ENCODE results near the gene TOPORS. TPM values are rescaled to one million over a fixed set of nuclear protein-coding genes. Genes with fewer than 3 reads are reported as not detected.
A peak's percentile ranks its signal among the peaks of the same experiment; 100 is the strongest.

Gene TOPORS
- total and polyA plus RNA-seq, 5 donors from 2014 or later, result 26.9 to 29.8 (median 28.9) TPM

DNA sequence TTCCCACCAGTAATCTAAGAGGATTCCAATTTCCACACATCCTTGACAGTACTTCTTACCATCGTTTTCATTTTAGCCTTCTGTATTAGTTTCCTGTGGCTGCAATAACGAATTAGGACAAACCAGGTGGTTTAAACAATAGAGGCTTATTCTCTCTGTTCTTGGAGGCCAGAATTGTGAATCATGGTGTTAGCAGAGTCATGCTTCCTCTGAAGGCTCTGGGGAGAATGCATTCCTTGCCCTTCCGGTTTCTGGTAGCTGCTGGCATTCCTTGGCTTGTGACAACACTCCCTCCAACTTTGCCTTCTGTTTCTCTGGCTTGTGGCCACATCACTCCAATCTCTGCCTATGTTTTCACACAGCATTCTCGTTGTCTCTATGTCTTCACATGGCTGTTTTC is 49.9 kb downstream of the TOPORS start:
- peaks cover 36% of the 10 kb centered on the region for H3K36me3 Mint-ChIP-seq
- H3K4me3 ChIP-seq (ENCODE audit: low read depth, low read length), result no peak overlapping the region
- peaks cover 37% of the 10 kb centered on the region for H3K36me3 ChIP-seq (ENCODE audit: control insufficient read depth, insufficient read depth, low read length)
- H3K9me3 Mint-ChIP-seq, result no peaks in the 10 kb centered on the region
- no peaks in the 10 kb centered on the region for H3K27me3 Mint-ChIP-seq
- H3K27ac Mint-ChIP-seq, result no peak overlapping the region
- peaks cover 5 to 29% (median 12%) of the 10 kb centered on the region in 4 donors for H3K4me1 Mint-ChIP-seq
- ATAC-seq (ENCODE audit: low read depth in 2 of 2) (no peak), DNase-seq (no peak)
- no peaks in the 10 kb centered on the region for H3K9me3 ChIP-seq (ENCODE audit: control insufficient read depth in 2 of 2, low read length in 2 of 2)
- no peaks in the 10 kb centered on the region for H3K27me3 ChIP-seq (ENCODE audit: control insufficient read depth, insufficient read depth, low read length)
- no peaks in the 10 kb centered on the region for H3K4me1 ChIP-seq (ENCODE audit: control insufficient read depth, insufficient read depth, low read length, poor library complexity, severe bottlenecking)
- no peak overlapping the region for H3K27ac ChIP-seq (ENCODE audit: insufficient read depth, low read length, poor library complexity, severe bottlenecking)
- H3K4me3 Mint-ChIP-seq, result no peak overlapping the region

DNA sequence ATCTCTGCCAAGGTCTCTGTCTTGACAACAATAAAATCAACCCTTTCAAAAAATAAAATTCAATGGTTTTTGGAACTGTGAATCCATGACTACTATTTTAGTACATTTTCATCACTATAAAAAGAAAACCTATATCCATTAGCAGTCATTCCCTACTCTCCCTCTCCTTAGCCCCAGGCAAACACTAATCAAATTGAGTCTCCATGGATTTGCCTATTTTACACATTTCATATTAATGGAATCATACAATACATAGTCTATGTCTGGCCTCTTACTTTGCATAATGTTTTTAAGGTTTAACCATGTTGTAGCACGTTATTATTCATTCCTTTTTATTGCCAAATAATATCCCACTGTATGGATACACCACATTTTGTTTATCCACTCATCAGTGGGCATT is 50.5 kb downstream of the TOPORS start:
- no peaks in the 10 kb centered on the region for H3K27me3 Mint-ChIP-seq
- no peak overlapping the region for H3K27ac Mint-ChIP-seq
- H3K4me1 Mint-ChIP-seq, result peaks cover 5 to 29% (median 12%) of the 10 kb centered on the region in 4 donors
- no peaks in the 10 kb centered on the region for H3K9me3 Mint-ChIP-seq
- Histone ChIP-seq H3K27ac (ENCODE audit: insufficient read depth, low read length, poor library complexity, severe bottlenecking) (no peak overlapping the region), H3K4me1 (ENCODE audit: control insufficient read depth, insufficient read depth, low read length, poor library complexity, severe bottlenecking) (no peaks in the 10 kb centered on the region), H3K4me3 (ENCODE audit: low read depth, low read length) (no peak overlapping the region), H3K27me3 (ENCODE audit: control insufficient read depth, insufficient read depth, low read length) (no peaks in the 10 kb centered on the region), H3K36me3 (ENCODE audit: control insufficient read depth, insufficient read depth, low read length) (peaks cover 40% of the 10 kb centered on the region), H3K9me3 (ENCODE audit: control insufficient read depth in 2 of 2, low read length in 2 of 2) (no peaks in the 10 kb centered on the region)
- ATAC-seq (ENCODE audit: low read depth in 2 of 2), result no peak
- DNase-seq, result no peak
- H3K36me3 Mint-ChIP-seq, result peaks cover 37% of the 10 kb centered on the region
- no peak overlapping the region for H3K4me3 Mint-ChIP-seq

DNA sequence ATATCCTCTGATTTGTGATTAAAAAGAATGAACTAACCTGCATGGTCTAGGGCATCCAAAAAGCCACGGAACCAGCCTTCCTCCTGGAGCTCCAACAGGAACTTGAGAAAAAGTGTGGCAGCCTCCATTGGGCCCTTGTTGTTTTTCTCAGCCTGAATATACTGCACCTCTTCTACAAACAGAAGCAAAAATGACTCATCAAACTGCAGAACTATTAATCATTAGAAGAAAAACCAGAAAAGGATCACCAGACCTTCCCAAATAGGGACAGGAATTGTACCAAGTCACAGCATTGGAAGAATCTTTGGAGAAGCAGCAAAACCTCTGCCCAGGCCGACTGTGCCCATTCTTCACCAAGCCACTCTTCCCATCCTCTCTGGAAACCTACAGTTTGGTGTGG is 51.6 kb downstream of the TOPORS start:
- Mint-ChIP-seq H3K4me1 (peaks cover 0 to 30% (median 8%) of the 10 kb centered on the region in 4 donors), H3K4me3 (no peak overlapping the region), H3K9me3 (no peaks in the 10 kb centered on the region), H3K36me3 (peaks cover 44% of the 10 kb centered on the region), H3K27ac (peak overlapping the region in 1 of 3 donors; percentile 3), H3K27me3 (no peaks in the 10 kb centered on the region)
- no peaks in the 10 kb centered on the region for H3K9me3 ChIP-seq (ENCODE audit: control insufficient read depth in 2 of 2, low read length in 2 of 2)
- peaks cover 46% of the 10 kb centered on the region for H3K36me3 ChIP-seq (ENCODE audit: control insufficient read depth, insufficient read depth, low read length)
- no peaks in the 10 kb centered on the region for H3K27me3 ChIP-seq (ENCODE audit: control insufficient read depth, insufficient read depth, low read length)
- no peak overlapping the region for H3K27ac ChIP-seq (ENCODE audit: insufficient read depth, low read length, poor library complexity, severe bottlenecking)
- no peak overlapping the region for H3K4me3 ChIP-seq (ENCODE audit: low read depth, low read length)
- ATAC-seq (ENCODE audit: low read depth in 2 of 2) (no peak), DNase-seq (no peak)
- H3K4me1 ChIP-seq (ENCODE audit: control insufficient read depth, insufficient read depth, low read length, poor library complexity, severe bottlenecking), result no peaks in the 10 kb centered on the region

DNA sequence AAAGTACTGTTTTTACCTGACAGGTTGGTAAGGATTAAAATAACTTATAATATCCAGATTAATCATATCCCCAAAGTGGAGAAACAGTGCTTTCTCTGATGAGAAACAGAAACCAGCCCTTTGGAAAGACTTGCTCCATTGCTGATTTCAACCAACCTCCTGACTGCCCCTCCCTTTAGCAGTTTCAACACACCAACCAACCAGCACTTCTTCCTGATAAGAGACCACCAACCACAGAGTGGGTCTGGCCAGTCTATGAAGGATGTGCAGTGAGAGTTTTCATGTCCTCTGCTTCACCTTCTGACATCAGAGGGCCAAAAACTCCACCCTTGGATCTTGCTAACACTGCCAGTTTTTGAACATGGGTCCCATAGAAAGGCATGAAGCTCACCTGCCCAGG is 54.5 kb downstream of the TOPORS start:
- Histone ChIP-seq H3K9me3 (ENCODE audit: control insufficient read depth in 2 of 2, low read length in 2 of 2) (no peaks in the 10 kb centered on the region), H3K4me1 (ENCODE audit: control insufficient read depth, insufficient read depth, low read length, poor library complexity, severe bottlenecking) (no peaks in the 10 kb centered on the region), H3K27me3 (ENCODE audit: control insufficient read depth, insufficient read depth, low read length) (no peaks in the 10 kb centered on the region), H3K36me3 (ENCODE audit: control insufficient read depth, insufficient read depth, low read length) (peaks cover 58% of the 10 kb centered on the region), H3K4me3 (ENCODE audit: low read depth, low read length) (no peak overlapping the region), H3K27ac (ENCODE audit: insufficient read depth, low read length, poor library complexity, severe bottlenecking) (no peak overlapping the region)
- peaks cover 0 to 25% (median 5%) of the 10 kb centered on the region in 4 donors for H3K4me1 Mint-ChIP-seq
- H3K9me3 Mint-ChIP-seq, result no peaks in the 10 kb centered on the region
- no peak for DNase-seq
- ATAC-seq (ENCODE audit: low read depth in 2 of 2), result no peak
- peak overlapping the region in 1 of 3 donors; percentile 52 for H3K27ac Mint-ChIP-seq
- no peak overlapping the region for H3K4me3 Mint-ChIP-seq
- peaks cover 45% of the 10 kb centered on the region for H3K36me3 Mint-ChIP-seq
- no peaks in the 10 kb centered on the region for H3K27me3 Mint-ChIP-seq

DNA sequence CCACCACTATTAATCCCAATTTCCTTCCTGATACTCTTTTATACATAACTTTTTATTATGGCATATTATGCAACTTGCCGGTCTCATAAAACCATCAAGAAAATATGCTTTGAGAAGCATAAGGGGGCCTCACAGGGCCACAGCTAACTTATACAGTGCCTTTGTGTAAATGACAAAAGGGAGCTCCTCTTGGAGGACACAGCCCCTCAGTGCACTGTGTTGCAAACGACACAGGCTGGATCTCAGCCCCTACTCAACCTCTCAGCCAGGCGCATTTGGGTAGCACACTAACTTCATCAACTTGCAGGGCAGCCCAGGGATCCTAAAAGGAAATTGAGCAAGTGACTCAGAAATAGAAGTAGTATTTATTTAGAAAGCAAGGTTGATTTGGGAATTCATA is 61.8 kb downstream of the TOPORS start:
- H3K27ac ChIP-seq (ENCODE audit: insufficient read depth, low read length, poor library complexity, severe bottlenecking), result no peak overlapping the region
- H3K4me3 ChIP-seq (ENCODE audit: low read depth, low read length), result no peak overlapping the region
- no peaks in the 10 kb centered on the region for H3K4me1 ChIP-seq (ENCODE audit: control insufficient read depth, insufficient read depth, low read length, poor library complexity, severe bottlenecking)
- H3K27ac Mint-ChIP-seq, result peak overlapping the region in 1 of 3 donors; percentile 5
- H3K27me3 Mint-ChIP-seq, result no peaks in the 10 kb centered on the region
- H3K27me3 ChIP-seq (ENCODE audit: control insufficient read depth, insufficient read depth, low read length), result no peaks in the 10 kb centered on the region
- H3K9me3 Mint-ChIP-seq, result no peaks in the 10 kb centered on the region
- H3K36me3 ChIP-seq (ENCODE audit: control insufficient read depth, insufficient read depth, low read length), result peaks cover 80% of the 10 kb centered on the region
- H3K4me1 Mint-ChIP-seq, result peaks cover 0 to 19% (median 5%) of the 10 kb centered on the region in 4 donors
- no peak for ATAC-seq (ENCODE audit: low read depth in 2 of 2)
- peaks cover 50% of the 10 kb centered on the region for H3K36me3 Mint-ChIP-seq
- no peak overlapping the region for H3K4me3 Mint-ChIP-seq
- DNase-seq, result no peak
- H3K9me3 ChIP-seq (ENCODE audit: control insufficient read depth in 2 of 2, low read length in 2 of 2), result no peaks in the 10 kb centered on the region

Other genes with a start within 250 kb of the TOPORS start
- gene ACO1, start 167.9 kb downstream of the TOPORS start, total RNA-seq, result 3.6 TPM
- gene ACO1, start 167.9 kb downstream of the TOPORS start, polyA plus RNA-seq, result 1 to 10 TPM; 5.3 to 7.4 (median 6.2) TPM
- 21.1 TPM for gene RIGI, start 26.4 kb downstream of the TOPORS start, total RNA-seq
- gene RIGI, start 26.4 kb downstream of the TOPORS start, polyA plus RNA-seq, result 10 to 100 TPM; 18.3 to 25.3 (median 20.9) TPM
- 30.8 TPM for gene SMIM27, start 259 bp downstream of the TOPORS start, total RNA-seq
- 100 to 1,000 TPM in 2 of 4 donors, 10 to 100 TPM in 2; 86.8 to 102 (median 100) TPM for gene SMIM27, start 259 bp downstream of the TOPORS start, polyA plus RNA-seq
- gene NDUFB6, start 20.6 kb upstream of the TOPORS start, total RNA-seq, result 19.6 TPM
- 100 to 1,000 TPM in 1 of 4 donors, 10 to 100 TPM in 3; 71.4 to 109 (median 80.4) TPM for gene NDUFB6, start 20.6 kb upstream of the TOPORS start, polyA plus RNA-seq
- not detected for gene TAF1L, start 83.1 kb upstream of the TOPORS start, total RNA-seq
- gene TAF1L, start 83.1 kb upstream of the TOPORS start, polyA plus RNA-seq, result not detected
- not detected for gene TMEM215, start 231.0 kb upstream of the TOPORS start, total RNA-seq
- not detected for gene TMEM215, start 231.0 kb upstream of the TOPORS start, polyA plus RNA-seq

Data from CD4-positive, CD25-positive, alpha-beta regulatory T cell (primary cell).